Measurements from ENCODE around the gene PLA2R1.

PLA2R1 gene

GRCh38 chr2:159926695-159927094 is 135.7 kb downstream of the PLA2R1 start:
- DNase-seq: no peak

- no peak for DNase-seq
These were observed 136.4 kb downstream of the PLA2R1 start for GRCh38 chr2:159925975-159926374.

- DNase-seq: no peak
These were observed 139.9 kb downstream of the PLA2R1 start for GRCh38 chr2:159922563-159922962.

GRCh38 chr2:159921752-159922404 is 140.5 kb downstream of the PLA2R1 start:
- peak; percentile 59 for DNase-seq

DNA sequence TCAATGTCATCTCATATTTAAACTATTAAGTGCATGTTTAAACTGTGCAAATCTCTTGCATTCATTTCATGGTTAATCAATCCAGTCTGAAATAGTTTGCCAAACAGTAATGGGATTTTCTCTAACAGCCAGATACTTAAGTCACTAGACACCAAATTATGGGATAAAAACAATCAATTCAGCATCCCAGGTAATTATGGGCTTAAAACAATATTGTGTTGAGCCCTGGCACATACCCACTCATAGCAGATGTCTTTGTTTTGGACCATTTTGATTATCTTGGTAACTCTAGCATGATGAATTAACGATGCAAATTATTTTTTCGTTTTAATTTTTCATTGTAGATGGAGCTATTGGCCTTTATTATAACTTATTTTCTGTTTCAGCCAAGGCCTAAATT is 145.9 kb downstream of the PLA2R1 start:
- no peak for DNase-seq

DNA sequence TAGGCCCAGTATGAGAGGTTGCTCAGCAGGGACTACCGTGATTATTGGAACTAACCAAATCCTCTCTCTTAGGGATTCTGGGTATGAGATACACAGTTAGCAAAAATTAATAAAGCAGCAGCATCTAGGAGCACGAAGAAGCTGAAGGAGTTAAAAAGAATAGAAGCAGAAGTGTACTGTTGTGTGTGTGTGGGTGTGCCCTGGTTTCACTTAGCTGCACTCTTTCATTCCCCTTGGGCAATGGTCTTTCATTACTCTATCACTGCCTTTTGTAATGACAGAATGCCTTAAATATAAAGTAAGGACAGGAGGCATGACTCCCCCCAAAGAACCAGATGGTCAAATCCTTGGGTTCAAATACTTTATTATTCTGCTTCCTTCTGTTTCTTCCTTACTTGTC is 148.5 kb downstream of the PLA2R1 start:
- DNase-seq: no peak

- DNase-seq: no peak
These were observed 149.8 kb downstream of the PLA2R1 start for GRCh38 chr2:159912580-159912979.

- DNase-seq: no peak
These were observed 151.5 kb downstream of the PLA2R1 start for GRCh38 chr2:159910951-159911350.

GRCh38 chr2:159908623-159909022 is 153.8 kb downstream of the PLA2R1 start:
- no peak for DNase-seq

DNA sequence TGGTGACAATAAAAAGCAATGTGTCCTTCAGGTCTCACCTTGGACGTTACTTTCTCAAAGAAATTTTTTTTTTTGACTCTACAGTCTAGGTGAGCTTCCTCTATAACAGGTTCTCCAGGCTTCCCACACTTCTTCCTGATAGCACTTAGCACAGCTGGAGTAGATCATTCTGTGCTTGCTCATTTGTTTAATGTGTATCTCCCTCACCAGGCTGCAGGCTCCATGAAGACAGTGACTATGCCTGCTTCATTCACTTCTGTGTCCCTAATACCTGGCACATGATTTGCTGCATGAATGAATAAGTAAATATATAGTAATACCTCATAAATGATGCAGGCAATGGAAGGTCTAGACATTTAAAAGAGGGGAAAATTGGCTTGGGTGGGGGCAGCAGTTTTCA is 154.5 kb downstream of the PLA2R1 start:
- DNase-seq: no peak

- no peak for DNase-seq
These were observed 156.3 kb downstream of the PLA2R1 start for GRCh38 chr2:159905926-159906714.

- no peak for DNase-seq
These were observed 157.5 kb downstream of the PLA2R1 start for GRCh38 chr2:159904959-159905305.

- DNase-seq: no peak
These were observed 158.1 kb downstream of the PLA2R1 start, which contains the start of gene LY75 for GRCh38 chr2:159904127-159904958. LY75 (minus strand) TSS chr2:159904756.

DNA sequence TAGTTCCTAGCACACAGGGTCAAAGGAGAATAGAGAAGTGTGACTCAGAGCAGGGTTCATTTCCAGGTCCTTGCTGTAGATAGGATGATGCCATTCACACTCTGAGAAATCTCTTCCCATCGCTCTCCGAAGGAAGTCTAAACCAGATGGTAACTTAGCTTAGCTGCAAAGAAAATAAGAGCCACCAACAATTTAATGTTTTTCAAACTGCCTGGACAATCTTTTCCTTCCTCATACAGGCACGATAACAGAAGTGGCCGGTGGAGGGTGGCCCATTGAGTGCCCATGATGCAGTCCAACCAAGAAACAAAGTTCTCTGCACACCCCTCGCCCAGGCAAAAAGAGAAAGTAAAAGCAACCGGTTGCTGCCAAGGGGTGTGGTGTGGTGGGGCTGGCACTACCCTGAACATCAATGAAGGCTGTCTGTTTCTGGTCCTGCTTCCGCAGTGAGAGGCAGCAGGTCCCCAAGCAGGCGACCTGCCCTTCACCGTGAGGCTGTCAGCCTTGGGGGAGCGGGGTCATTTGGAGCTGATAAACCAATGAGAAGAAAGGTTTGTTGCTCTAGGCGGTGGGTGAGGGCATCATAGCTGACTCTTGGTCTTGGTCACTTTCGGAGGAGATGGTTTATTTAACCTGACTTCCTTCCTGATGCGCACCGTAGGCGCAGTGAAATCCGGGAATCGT is 158.8 kb downstream of the PLA2R1 start:
- DNase-seq: no peak

GRCh38 chr2:159902722-159903121 is 159.7 kb downstream of the PLA2R1 start:
- DNase-seq: no peak

- DNase-seq: no peak
These were observed 162.1 kb downstream of the PLA2R1 start for GRCh38 chr2:159900343-159900742.

GRCh38 chr2:159898441-159898840 is 164.0 kb downstream of the PLA2R1 start:
- DNase-seq: no peak

DNA sequence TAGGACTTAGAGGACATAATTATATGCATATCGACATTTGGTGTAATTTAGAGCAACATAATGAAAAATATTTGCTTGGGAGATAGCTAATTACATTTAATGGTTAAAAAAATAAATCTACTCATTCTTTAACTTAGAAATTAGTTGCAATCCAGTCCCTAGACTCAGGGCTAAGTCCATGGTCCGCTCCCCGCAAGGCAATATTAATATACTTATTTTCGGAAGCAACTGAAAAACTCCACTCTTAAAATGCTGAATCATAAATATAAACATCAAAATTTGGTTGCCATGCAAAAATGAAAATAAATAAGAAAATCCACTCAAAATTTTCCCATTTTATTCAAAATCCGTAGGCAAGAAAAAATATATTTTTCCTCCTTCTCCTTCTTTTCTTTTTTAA is 164.7 kb downstream of the PLA2R1 start:
- DNase-seq: no peak

- DNase-seq: no peak
These were observed 165.3 kb downstream of the PLA2R1 start for GRCh38 chr2:159897081-159897480.

GRCh38 chr2:159895258-159896065 is 167.0 kb downstream of the PLA2R1 start:
- peak; percentile 16 for DNase-seq

GRCh38 chr2:159894145-159894838 is 168.1 kb downstream of the PLA2R1 start:
- no peak for DNase-seq

All from fibroblast of skin of abdomen (primary cell).